Measurements from ENCODE around the gene ZDHHC3.

DNA sequence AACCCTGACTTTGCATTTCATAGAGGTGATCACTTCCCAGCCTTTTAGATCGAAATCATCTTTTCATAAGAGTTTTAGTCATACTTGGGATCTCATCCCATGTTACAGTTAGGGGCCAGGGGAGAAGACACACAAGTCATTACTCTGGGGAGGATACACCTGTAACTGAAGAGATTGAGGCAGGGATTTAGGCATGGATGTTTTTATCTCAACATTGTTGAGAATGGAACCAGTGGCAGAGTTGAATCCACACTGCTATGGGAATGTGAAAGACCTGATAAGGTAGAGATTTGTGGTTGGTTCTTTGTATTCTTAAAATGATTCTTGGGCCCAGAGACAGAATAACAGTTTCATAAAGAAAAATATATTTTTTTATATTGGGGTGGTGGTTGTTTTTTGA lies 33.9 kb upstream of the ZDHHC3 start:
- TF ChIP-seq, protein P1, sequence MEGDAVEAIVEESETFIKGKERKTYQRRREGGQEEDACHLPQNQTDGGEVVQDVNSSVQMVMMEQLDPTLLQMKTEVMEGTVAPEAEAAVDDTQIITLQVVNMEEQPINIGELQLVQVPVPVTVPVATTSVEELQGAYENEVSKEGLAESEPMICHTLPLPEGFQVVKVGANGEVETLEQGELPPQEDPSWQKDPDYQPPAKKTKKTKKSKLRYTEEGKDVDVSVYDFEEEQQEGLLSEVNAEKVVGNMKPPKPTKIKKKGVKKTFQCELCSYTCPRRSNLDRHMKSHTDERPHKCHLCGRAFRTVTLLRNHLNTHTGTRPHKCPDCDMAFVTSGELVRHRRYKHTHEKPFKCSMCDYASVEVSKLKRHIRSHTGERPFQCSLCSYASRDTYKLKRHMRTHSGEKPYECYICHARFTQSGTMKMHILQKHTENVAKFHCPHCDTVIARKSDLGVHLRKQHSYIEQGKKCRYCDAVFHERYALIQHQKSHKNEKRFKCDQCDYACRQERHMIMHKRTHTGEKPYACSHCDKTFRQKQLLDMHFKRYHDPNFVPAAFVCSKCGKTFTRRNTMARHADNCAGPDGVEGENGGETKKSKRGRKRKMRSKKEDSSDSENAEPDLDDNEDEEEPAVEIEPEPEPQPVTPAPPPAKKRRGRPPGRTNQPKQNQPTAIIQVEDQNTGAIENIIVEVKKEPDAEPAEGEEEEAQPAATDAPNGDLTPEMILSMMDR (IDR thresholded peaks at IDR 0.05; ENCODE audit: low read depth, low read length), result no peak
- TF ChIP-seq EZH2phosphoT487 (IDR thresholded peaks at IDR 0.05; ENCODE audit: low read depth), result no peak

All from OCI-LY3 (cell line).